ENCODE measurements around the gene D2HGDH. TPM values are rescaled to one million over a fixed set of nuclear protein-coding genes. Genes with fewer than 3 reads are reported as not detected.

Gene D2HGDH
- total RNA-seq, 1 experiment from 2014 or later, result 30.7 TPM

DNA sequence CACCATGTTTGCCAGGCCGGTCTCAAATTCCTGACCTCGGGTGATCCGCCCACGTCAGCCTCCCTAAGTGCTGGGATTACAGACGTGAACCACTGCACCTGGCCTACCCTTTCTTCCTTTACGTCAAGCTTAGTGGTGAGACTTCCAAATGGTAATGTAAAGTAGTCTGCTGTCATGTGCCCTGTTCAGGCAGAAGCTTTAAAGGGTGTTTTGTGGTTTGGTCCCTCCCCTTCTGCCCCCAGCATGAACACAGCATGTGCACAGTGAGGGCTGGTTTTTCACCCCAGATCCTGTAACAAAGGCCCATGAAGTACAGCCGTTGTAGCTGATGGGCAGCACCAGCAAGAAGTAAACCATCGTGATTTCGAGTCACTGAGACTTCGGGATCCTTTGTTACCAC is 45.1 kb upstream of the D2HGDH start:
- peaks cover 11% of the 10 kb centered on the region for H3K4me1 ChIP-seq (ENCODE audit: insufficient read depth, low read length, poor library complexity, severe bottlenecking)
- no peak overlapping the region for H3K4me3 ChIP-seq (ENCODE audit: low read depth, low read length, poor library complexity, severe bottlenecking)
- no peak for DNase-seq (ENCODE audit: low spot score)
- no peak overlapping the region for H3K27ac ChIP-seq (ENCODE audit: low read depth, low read length, poor library complexity, severe bottlenecking)
- H3K27me3 ChIP-seq (replicated peaks; ENCODE audit: insufficient read depth, low read depth, low read length, poor library complexity), result no peaks in the 10 kb centered on the region
- H3K9me3 ChIP-seq (ENCODE audit: low read depth, low read length, poor library complexity, severe bottlenecking), result no peaks in the 10 kb centered on the region
- BruUV-seq (replicated peaks), result no TSS peak
- intact Hi-C loops (cut with micrococcal nuclease; ENCODE audit: unreplicated experiment), result no loop called here
- CTCF ChIA-PET, result no interaction called here
- no peak for TF ChIP-seq CTCF (conservative IDR thresholded peaks at IDR 0.05; ENCODE audit: low read depth, low read length)
- no peak for TF ChIP-seq EZH2 (IDR thresholded peaks at IDR 0.05; ENCODE audit: borderline replicate concordance, low read depth, low read length, poor library complexity, severe bottlenecking)
- peaks cover 54% of the 10 kb centered on the region for H3K36me3 ChIP-seq (ENCODE audit: insufficient read depth, low read length, poor library complexity, severe bottlenecking)
- POLR2A ChIA-PET (ENCODE audit: low non-redundant PET), result interaction anchor here (0.6 kb wide), 1 partner anchor 398 kb away, joined by 3 read pairs; no protein-coding TSS in a partner anchor

GRCh38 chr2:241690202-241690717 is 44.2 kb upstream of the D2HGDH start:
- BruUV-seq (replicated peaks), result no TSS peak
- H3K27ac ChIP-seq (ENCODE audit: low read depth, low read length, poor library complexity, severe bottlenecking), result no peak overlapping the region
- H3K4me1 ChIP-seq (ENCODE audit: insufficient read depth, low read length, poor library complexity, severe bottlenecking), result peaks cover 11% of the 10 kb centered on the region
- no peak for DNase-seq (ENCODE audit: low spot score)
- H3K27me3 ChIP-seq (replicated peaks; ENCODE audit: insufficient read depth, low read depth, low read length, poor library complexity), result no peaks in the 10 kb centered on the region
- no peaks in the 10 kb centered on the region for H3K9me3 ChIP-seq (ENCODE audit: low read depth, low read length, poor library complexity, severe bottlenecking)
- ChIA-PET CTCF (no interaction called here), POLR2A (ENCODE audit: low non-redundant PET) (no interaction called here)
- no peak overlapping the region for H3K4me3 ChIP-seq (ENCODE audit: low read depth, low read length, poor library complexity, severe bottlenecking)
- no peak for TF ChIP-seq EZH2 (IDR thresholded peaks at IDR 0.05; ENCODE audit: borderline replicate concordance, low read depth, low read length, poor library complexity, severe bottlenecking)
- TF ChIP-seq CTCF (conservative IDR thresholded peaks at IDR 0.05; ENCODE audit: low read depth, low read length), result no peak
- peaks cover 53% of the 10 kb centered on the region for H3K36me3 ChIP-seq (ENCODE audit: insufficient read depth, low read length, poor library complexity, severe bottlenecking)
- intact Hi-C loops (cut with micrococcal nuclease; ENCODE audit: unreplicated experiment), result no loop called here

GRCh38 chr2:241692448-241692847 is 42.0 kb upstream of the D2HGDH start:
- Histone ChIP-seq H3K4me3 (ENCODE audit: low read depth, low read length, poor library complexity, severe bottlenecking) (no peak overlapping the region), H3K9me3 (ENCODE audit: low read depth, low read length, poor library complexity, severe bottlenecking) (no peaks in the 10 kb centered on the region), H3K27ac (ENCODE audit: low read depth, low read length, poor library complexity, severe bottlenecking) (no peak overlapping the region), H3K36me3 (ENCODE audit: insufficient read depth, low read length, poor library complexity, severe bottlenecking) (peaks cover 56% of the 10 kb centered on the region), H3K4me1 (ENCODE audit: insufficient read depth, low read length, poor library complexity, severe bottlenecking) (peaks cover 6% of the 10 kb centered on the region), H3K27me3 (replicated peaks; ENCODE audit: insufficient read depth, low read depth, low read length, poor library complexity) (no peaks in the 10 kb centered on the region)
- ChIA-PET POLR2A (ENCODE audit: low non-redundant PET) (no interaction called here), CTCF (no interaction called here)
- intact Hi-C loops (cut with micrococcal nuclease; ENCODE audit: unreplicated experiment), result no loop called here
- no peak for TF ChIP-seq CTCF (conservative IDR thresholded peaks at IDR 0.05; ENCODE audit: low read depth, low read length)
- BruUV-seq (replicated peaks), result no TSS peak
- DNase-seq (ENCODE audit: low spot score), result no peak
